ENCODE measurements around the gene DPM2. TPM values are rescaled to one million over a fixed set of nuclear protein-coding genes. Genes with fewer than 3 reads are reported as not detected.
A peak's percentile ranks its signal among the peaks of the same experiment; 100 is the strongest.

The DPM2 gene
- total and polyA plus RNA-seq, 2 of the 4 experiments (the other 2 are of a cell fraction): 10.8 to 60.6 TPM

DNA sequence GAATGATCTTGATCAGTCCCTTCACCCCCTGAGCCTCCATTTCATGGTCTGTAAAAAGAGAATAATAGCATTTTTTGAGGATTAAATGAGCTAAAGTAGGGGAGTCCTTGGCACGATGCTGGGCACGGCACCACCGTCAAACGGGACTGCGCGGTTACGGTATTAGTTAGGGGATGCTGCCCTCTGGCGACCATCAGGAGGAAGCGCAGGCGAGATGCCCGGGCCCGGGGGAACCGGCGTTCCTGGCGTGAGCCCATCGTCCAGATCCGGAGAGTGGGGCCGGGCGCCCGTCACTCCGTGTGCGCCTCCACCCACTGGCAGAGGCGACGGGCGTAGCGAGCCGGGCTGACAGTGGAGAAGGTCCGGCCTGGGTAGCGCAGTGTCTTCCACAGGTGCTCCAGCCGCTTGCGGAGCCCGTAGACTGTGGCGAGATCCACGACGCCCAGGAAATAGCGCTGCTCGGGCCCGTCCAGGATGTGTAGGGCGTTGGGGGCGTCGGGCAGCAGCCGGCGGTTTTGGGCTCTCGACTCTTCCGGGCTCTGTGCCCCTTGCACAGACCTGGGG lies 16.0 kb downstream of the DPM2 start:
- Histone ChIP-seq H4K91ac (ENCODE audit: insufficient read depth, low read depth, low read length) (no peak overlapping the region), H3K18ac (ENCODE audit: low read depth, low read length) (no peak overlapping the region), H3K4me1 (ENCODE audit: control insufficient read depth, insufficient read depth, low read length) (peaks cover 23% of the 10 kb centered on the region), H2AFZ (replicated peaks; ENCODE audit: low read length, poor library complexity) (peak overlapping the region; percentile 93), H3K36me3 (ENCODE audit: control insufficient read depth, insufficient read depth, low read length) (no peaks in the 10 kb centered on the region), H4K8ac (ENCODE audit: low read depth in 2 of 2, low read length in 2 of 2) (peak overlapping the region in 1 of 2 experiments; percentile 73; a peak in 2 of 4 replicates), H3K56ac (ENCODE audit: extremely low read depth, insufficient read depth, low read length) (no peak overlapping the region), H3K9me1 (ENCODE audit: insufficient read depth, low read length) (peaks cover 19% of the 10 kb centered on the region), H3K27ac (ENCODE audit: insufficient read depth, low read length) (no peak overlapping the region), H4K20me1 (ENCODE audit: insufficient read depth, low read length) (peaks cover 6% of the 10 kb centered on the region), H2AK5ac (ENCODE audit: low read depth, low read length) (peak overlapping the region; percentile 72), H3K9ac (ENCODE audit: low read depth, low read length) (no peak overlapping the region), H3K79me1 (ENCODE audit: low read depth in 1 of 2, low read length in 2 of 2) (peaks cover 0 to 12% of the 10 kb centered on the region in 2 experiments; a peak in 2 of 4 replicates), H3K23ac (ENCODE audit: low read depth, low read length) (no peak overlapping the region), H2BK15ac (ENCODE audit: low read depth, low read length) (no peak overlapping the region; the same call in 2 of the 3 replicates), H4K5ac (ENCODE audit: low read depth, low read length) (no peak overlapping the region), H3K14ac (replicated peaks; ENCODE audit: low read depth, low read length) (no peak overlapping the region), H3K4me3 (ENCODE audit: insufficient read depth, low read depth, low read length) (no peak overlapping the region), H3K9me3 (ENCODE audit: control insufficient read depth, insufficient read depth, low read length) (no peaks in the 10 kb centered on the region), H2BK20ac (ENCODE audit: low read depth, low read length) (peak overlapping the region; percentile 22; the same call in 1 of the 2 replicates), H3K27me3 (ENCODE audit: control insufficient read depth, insufficient read depth, low read length) (no peaks in the 10 kb centered on the region), H3K4ac (ENCODE audit: low read depth, low read length) (peak overlapping the region; percentile 75), H2AK9ac (replicated peaks; ENCODE audit: low read depth, low read length, poor library complexity) (peak overlapping the region; percentile 81), H3K4me2 (ENCODE audit: low read depth, low read length) (peak overlapping the region; percentile 53), H2BK5ac (ENCODE audit: low read depth, low read length, poor library complexity, severe bottlenecking) (no peak overlapping the region), H2BK120ac (ENCODE audit: low read depth, low read length) (peak overlapping the region; percentile 47; the same call in 1 of the 2 replicates)
- ChIA-PET POLR2A (ENCODE audit: unreplicated experiment) (interaction anchor here (0.6 kb wide), 1 partner anchor 21 kb away, joined by 3 read pairs; no protein-coding TSS in a partner anchor), CTCF (interaction anchor here (0.8 to 1.2 kb wide), 4 partner anchors 9 to 332 kb away, joined by 3 to 4 read pairs (median 4); partner anchors contain the start of gene TOR2A)
- DNase-seq: no peak
- WGBS, 2 experiments (ENCODE audit: extremely low coverage in 2 of 2, insufficient read length in 1 of 2): 3% methylated on average over 21 of the region's 45 CpGs; no CpG with 5 or more reads in 1 of the 2 experiments
- no TSS peak for BruUV-seq (replicated peaks)
- ATAC-seq (ENCODE audit: low read depth): peak; percentile 8; the same call in 1 of the 2 replicates
- intact Hi-C loops (cut with micrococcal nuclease): loop anchor here (1.0 to 10.0 kb wide), 4 partner anchors 186 to 717 kb away; partner anchors contain the start of gene TOR2A
- dilution Hi-C loops (cut with HindIII; ENCODE audit: low sequenced_read_pairs, unreplicated experiment): no loop called here
- in situ Hi-C loops (cut with MboI; ENCODE audit: low sequenced_read_pairs): loop anchor here (5.0 kb wide), 1 partner anchor 334 kb away; no protein-coding TSS in a partner anchor
- TF ChIP-seq MXI1 (IDR thresholded peaks at IDR 0.05; ENCODE audit: borderline replicate concordance, low read depth, low read length) (no peak), FOS (IDR thresholded peaks at IDR 0.05; ENCODE audit: low read depth, low read length) (no peak), MAFK (IDR thresholded peaks at IDR 0.05; ENCODE audit: low read depth, low read length) (no peak), POLR2A (IDR thresholded peaks at IDR 0.05; ENCODE audit: low read depth, low read length) (no peak; the same call in 1 of the 2 replicates), MAZ (IDR thresholded peaks at IDR 0.05; ENCODE audit: borderline replicate concordance, low read depth, low read length) (peak; percentile 11; the same call in 1 of the 2 replicates), USF2 (IDR thresholded peaks at IDR 0.05; ENCODE audit: low read depth, low read length) (no peak), CHD1 (IDR thresholded peaks at IDR 0.05; ENCODE audit: low read depth, low read length) (no peak), CEBPB (IDR thresholded peaks at IDR 0.05; ENCODE audit: low read depth, low read length) (no peak), NFE2L2 (IDR thresholded peaks at IDR 0.05; ENCODE audit: low read depth, low read length) (no peak), BHLHE40 (IDR thresholded peaks at IDR 0.05; ENCODE audit: low read depth, low read length) (no peak; the same call in 1 of the 2 replicates), SMC3 (IDR thresholded peaks at IDR 0.05; ENCODE audit: low read depth, low read length) (peak; percentile 74), RCOR1 (IDR thresholded peaks at IDR 0.05; ENCODE audit: insufficient replicate concordance, low read length) (no peak)
- TF ChIP-seq, protein P1, sequence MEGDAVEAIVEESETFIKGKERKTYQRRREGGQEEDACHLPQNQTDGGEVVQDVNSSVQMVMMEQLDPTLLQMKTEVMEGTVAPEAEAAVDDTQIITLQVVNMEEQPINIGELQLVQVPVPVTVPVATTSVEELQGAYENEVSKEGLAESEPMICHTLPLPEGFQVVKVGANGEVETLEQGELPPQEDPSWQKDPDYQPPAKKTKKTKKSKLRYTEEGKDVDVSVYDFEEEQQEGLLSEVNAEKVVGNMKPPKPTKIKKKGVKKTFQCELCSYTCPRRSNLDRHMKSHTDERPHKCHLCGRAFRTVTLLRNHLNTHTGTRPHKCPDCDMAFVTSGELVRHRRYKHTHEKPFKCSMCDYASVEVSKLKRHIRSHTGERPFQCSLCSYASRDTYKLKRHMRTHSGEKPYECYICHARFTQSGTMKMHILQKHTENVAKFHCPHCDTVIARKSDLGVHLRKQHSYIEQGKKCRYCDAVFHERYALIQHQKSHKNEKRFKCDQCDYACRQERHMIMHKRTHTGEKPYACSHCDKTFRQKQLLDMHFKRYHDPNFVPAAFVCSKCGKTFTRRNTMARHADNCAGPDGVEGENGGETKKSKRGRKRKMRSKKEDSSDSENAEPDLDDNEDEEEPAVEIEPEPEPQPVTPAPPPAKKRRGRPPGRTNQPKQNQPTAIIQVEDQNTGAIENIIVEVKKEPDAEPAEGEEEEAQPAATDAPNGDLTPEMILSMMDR (conservative IDR thresholded peaks at IDR 0.05; ENCODE audit: low read depth, low read length): peak; percentile 87
- TF ChIP-seq, protein P2, sequence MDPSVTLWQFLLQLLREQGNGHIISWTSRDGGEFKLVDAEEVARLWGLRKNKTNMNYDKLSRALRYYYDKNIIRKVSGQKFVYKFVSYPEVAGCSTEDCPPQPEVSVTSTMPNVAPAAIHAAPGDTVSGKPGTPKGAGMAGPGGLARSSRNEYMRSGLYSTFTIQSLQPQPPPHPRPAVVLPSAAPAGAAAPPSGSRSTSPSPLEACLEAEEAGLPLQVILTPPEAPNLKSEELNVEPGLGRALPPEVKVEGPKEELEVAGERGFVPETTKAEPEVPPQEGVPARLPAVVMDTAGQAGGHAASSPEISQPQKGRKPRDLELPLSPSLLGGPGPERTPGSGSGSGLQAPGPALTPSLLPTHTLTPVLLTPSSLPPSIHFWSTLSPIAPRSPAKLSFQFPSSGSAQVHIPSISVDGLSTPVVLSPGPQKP (IDR thresholded peaks at IDR 0.05; ENCODE audit: borderline replicate concordance, low read depth, low read length): no peak

Data from IMR-90 (cell line).